Cardiac muscle cell (in vitro differentiated cells and primary cell): Measurements from ENCODE around the gene TMTC2. TPM values are rescaled to one million over a fixed set of nuclear protein-coding genes. Genes with fewer than 3 reads are reported as not detected.
A peak's percentile ranks its signal among the peaks of the same experiment; 100 is the strongest.

Experiments used
- DNase-seq, 2 donors: peaks; one replicate each; pipeline versions ENCODE4 v3.0.0 to v3.0.0-alpha.2; 2010 to 2017; ENCODE audit warnings: low read depth in 1 of 2, low spot score in 1 of 2
- H3K27ac ChIP-seq: fragments of 200-600 bp; sonication (generic); 2 replicates; pipeline ENCODE4 v1.5.1; 2016
- H3K27me3 ChIP-seq: fragments of 200-600 bp; sonication (generic); 2 replicates; pipeline ENCODE4 v1.6.0; 2016; ENCODE audit warnings: control low read depth
- H3K36me3 ChIP-seq: fragments of 200-600 bp; sonication (generic); 2 replicates; pipeline ENCODE4 v1.5.1; 2016; ENCODE audit warnings: control low read depth
- H3K4me1 ChIP-seq: fragments of 200-600 bp; sonication (generic); 2 replicates; pipeline ENCODE4 v1.8.1; 2017; ENCODE audit warnings: low read depth, mild to moderate bottlenecking, mixed run types
- H3K4me3 ChIP-seq: fragments of 200-600 bp; sonication (generic); 2 replicates; pipeline ENCODE4 v1.5.1; 2016; ENCODE audit warnings: mild to moderate bottlenecking
- H3K9me3 ChIP-seq: fragments of 200-600 bp; sonication (generic); 2 replicates; pipeline ENCODE4 v1.5.1; 2017; ENCODE audit warnings: low read depth, mild to moderate bottlenecking, control low read depth
- CTCF ChIP-seq: IDR thresholded peaks from 2 replicates; pipeline ENCODE4 v1.5.1; 2012; ENCODE audit warnings: low read depth, mild to moderate bottlenecking, low read length
- polyA plus RNA-seq: library from polyadenylated mRNA; unstranded; fragments of >200 nt; fragmentation: Nextera tagmentation; extraction: Ambion mirVana; gene quantifications from 2 replicates; pipeline ENCODE4 v1.2.1, GENCODE V29; 2016
- total RNA-seq: library from RNA; depleted of rRNA; stranded (reverse); fragments of >200 nt; gene quantifications from 2 replicates; pipeline ENCODE4 v1.2.3, GENCODE V29; 2016

TMTC2 gene
- total and polyA plus RNA-seq, 2 experiments from 2014 or later = 0.89 to 10.8 TPM

DNA sequence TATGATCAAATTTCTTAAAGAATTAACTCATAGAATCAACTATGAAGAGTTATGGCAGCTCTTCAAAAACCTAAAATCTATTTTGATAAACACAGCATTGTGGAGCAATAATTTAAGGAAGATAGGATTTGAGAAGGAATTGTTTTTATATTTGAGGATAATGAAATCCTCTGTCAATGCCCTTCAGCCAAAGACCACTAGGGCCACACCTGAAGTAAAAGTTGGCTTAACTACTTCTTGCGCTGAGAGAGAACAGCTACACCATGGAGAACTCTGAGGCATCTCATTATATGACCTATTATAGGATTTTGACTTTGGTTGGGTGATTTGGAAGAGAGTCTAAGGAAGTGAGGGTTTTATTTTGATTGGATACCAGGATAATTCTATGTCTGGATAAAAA, 237.2 kb downstream of the TMTC2 start:
- H3K9me3 ChIP-seq = no peaks in the 10 kb centered on the region
- no peaks in the 10 kb centered on the region for H3K4me1 ChIP-seq
- no peak for DNase-seq
- no peak for TF ChIP-seq CTCF
- no peak overlapping the region for H3K4me3 ChIP-seq
- no peak overlapping the region for H3K27ac ChIP-seq
- H3K27me3 ChIP-seq = no peaks in the 10 kb centered on the region
- H3K36me3 ChIP-seq = no peaks in the 10 kb centered on the region

DNA sequence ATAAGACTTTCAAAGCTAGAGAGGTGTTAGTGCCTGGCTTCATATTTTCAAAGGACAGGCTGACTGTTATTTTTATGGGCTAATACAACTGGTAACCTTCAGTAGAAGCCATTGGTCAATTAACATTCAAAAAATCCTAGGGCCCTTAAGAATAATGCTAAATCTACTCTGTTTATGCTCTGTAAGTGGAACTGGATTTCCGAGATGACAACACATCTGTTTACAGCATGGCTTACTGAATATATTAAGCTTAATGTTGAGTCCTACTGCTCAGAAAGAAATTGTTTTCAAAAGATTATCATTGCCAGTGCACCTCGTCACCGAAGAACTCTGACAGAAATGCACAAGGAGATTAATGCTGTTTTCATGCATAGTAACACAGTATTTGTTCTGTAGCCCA, 239.9 kb downstream of the TMTC2 start:
- no peak for TF ChIP-seq CTCF
- H3K4me1 ChIP-seq = no peaks in the 10 kb centered on the region
- no peaks in the 10 kb centered on the region for H3K27me3 ChIP-seq
- DNase-seq = no peak
- no peaks in the 10 kb centered on the region for H3K36me3 ChIP-seq
- no peak overlapping the region for H3K4me3 ChIP-seq
- H3K9me3 ChIP-seq = no peaks in the 10 kb centered on the region
- no peak overlapping the region for H3K27ac ChIP-seq

DNA sequence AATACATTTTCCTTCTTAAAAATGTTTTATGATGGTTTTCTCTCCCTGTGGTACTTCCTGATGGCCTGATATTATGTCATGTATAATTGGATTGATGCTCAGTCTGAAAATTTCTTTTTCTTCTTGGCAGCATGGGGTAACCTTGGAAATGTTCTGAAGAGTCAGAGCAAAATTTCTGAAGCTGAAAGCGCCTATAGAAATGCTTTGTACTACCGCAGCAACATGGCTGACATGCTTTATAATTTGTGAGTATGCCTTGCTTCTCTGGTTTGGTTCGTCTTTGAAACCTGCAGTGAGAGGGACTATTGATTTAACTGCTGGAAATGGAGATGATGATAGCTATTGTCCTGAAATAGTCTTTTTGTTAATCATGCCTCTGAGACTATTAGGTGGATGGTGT, 243.6 kb downstream of the TMTC2 start:
- no peaks in the 10 kb centered on the region for H3K9me3 ChIP-seq
- no peak overlapping the region for H3K27ac ChIP-seq
- no peaks in the 10 kb centered on the region for H3K27me3 ChIP-seq
- TF ChIP-seq CTCF = no peak
- H3K4me3 ChIP-seq = no peak overlapping the region
- H3K36me3 ChIP-seq = no peaks in the 10 kb centered on the region
- no peak for DNase-seq
- H3K4me1 ChIP-seq = no peaks in the 10 kb centered on the region

- no peak overlapping the region for H3K4me3 ChIP-seq
- H3K36me3 ChIP-seq = no peaks in the 10 kb centered on the region
- H3K27me3 ChIP-seq = no peaks in the 10 kb centered on the region
- H3K27ac ChIP-seq = no peak overlapping the region
- DNase-seq = no peak
- TF ChIP-seq CTCF = no peak
- H3K4me1 ChIP-seq = no peaks in the 10 kb centered on the region
- no peaks in the 10 kb centered on the region for H3K9me3 ChIP-seq
Observed at GRCh38 chr12:82931349-82932116, 244.8 kb downstream of the TMTC2 start.

DNA sequence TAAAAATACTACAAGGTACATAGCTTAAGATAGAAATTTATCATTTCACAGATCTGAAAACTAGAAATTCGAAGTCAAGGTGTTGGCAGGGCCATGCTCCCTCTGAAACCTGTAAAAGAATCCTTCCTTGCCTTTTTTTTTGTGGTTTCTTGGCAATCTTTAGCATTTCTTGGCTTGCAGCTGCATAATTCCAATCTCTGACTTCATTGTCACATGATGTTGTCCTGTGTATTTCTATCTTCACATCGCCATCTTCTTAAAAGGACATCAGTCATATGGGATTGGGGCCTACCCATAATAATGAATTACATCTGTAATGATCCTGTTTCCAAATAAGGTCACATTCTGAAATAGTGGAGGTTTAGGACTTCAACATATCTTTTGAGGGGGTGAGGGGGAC, 250.4 kb downstream of the TMTC2 start:
- Histone ChIP-seq H3K9me3 (no peaks in the 10 kb centered on the region), H3K36me3 (no peaks in the 10 kb centered on the region), H3K27me3 (no peaks in the 10 kb centered on the region), H3K4me3 (no peak overlapping the region), H3K4me1 (no peaks in the 10 kb centered on the region), H3K27ac (no peak overlapping the region)
- no peak for TF ChIP-seq CTCF
- DNase-seq = peak in 1 of 2 donors; percentile 23

DNA sequence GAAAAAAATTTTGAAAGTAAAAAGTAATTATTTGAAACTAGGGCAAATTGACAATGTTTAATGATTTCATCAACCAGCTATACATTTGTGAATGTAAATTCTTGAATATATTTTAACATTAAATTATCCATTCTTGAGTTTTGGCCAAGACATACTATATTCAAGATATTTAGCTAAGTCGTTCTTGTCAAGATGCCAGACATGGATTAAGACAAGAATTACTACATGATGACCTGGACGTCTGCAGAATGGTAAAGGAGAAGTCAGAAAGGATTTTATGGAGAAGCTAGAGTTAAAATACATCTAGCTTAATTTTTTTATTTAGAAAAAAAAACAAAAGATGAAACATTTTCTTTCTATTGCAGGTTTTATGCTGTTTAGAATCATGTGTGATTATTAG, 255.8 kb downstream of the TMTC2 start:
- Histone ChIP-seq H3K4me1 (no peaks in the 10 kb centered on the region), H3K4me3 (no peak overlapping the region), H3K27me3 (no peaks in the 10 kb centered on the region), H3K27ac (no peak overlapping the region), H3K9me3 (no peaks in the 10 kb centered on the region), H3K36me3 (no peaks in the 10 kb centered on the region)
- TF ChIP-seq CTCF = no peak
- no peak for DNase-seq
